HEK293 (cell line): ENCODE data around the gene CLEC2D.
"Not testable (repeated sequence)": the region's sequence is repeated elsewhere in the genome, so short reads cannot be mapped to it uniquely, and the experiment has no call there.

ENCODE experiments used
- CTCF ChIA-PET: fragments of 350-600 bp; formaldehyde crosslinking; extraction: SDS; loops from one replicate; lab custom pipeline; 2021; ENCODE audit warnings: antibody characterized with exemption; lab: Yijun Ruan, JAX
- POLR2A ChIA-PET: fragments of 300-600 bp; formaldehyde crosslinking; extraction: SDS; loops from one replicate; lab custom pipeline; 2020; ENCODE audit warnings: antibody characterized with exemption, inconsistent platforms; lab: Yijun Ruan, JAX
- H3K27ac ChIP-seq: fragments of 200-500 bp; sonication (Bioruptor generic); 2 replicates; pipeline ENCODE4 v1.5.1; 2014; ENCODE audit warnings: low read depth, low read length, control low read depth, inconsistent platforms; ENCODE audit errors: extremely low read depth
- H3K36me3 ChIP-seq, 2 experiments: fragments of 200-500 bp in 1 of 2; sonication (Bioruptor generic) in 1 of 2; 1 replicate in 1 of 2; 2 replicates in 1 of 2; pipeline ENCODE4 v1.5.1; 2014 to 2017; ENCODE audit warnings: inconsistent platforms in 2 of 2, low read length in 2 of 2; ENCODE audit not compliant: control insufficient read depth in 2 of 2, insufficient read depth in 1 of 2
- H3K4me1 ChIP-seq: fragments of 200-500 bp; sonication (Bioruptor generic); 2 replicates; pipeline ENCODE4 v1.5.1; 2014; ENCODE audit warnings: mild to moderate bottlenecking, low read length, inconsistent platforms; ENCODE audit not compliant: control insufficient read depth, insufficient read depth
- H3K4me3 ChIP-seq: 2 replicates; pipeline ENCODE4 v1.5.1; 2011; ENCODE audit warnings: low read depth, mild to moderate bottlenecking, control low read depth, low read length, moderate library complexity
- H3K9me3 ChIP-seq: fragments of 200-500 bp; sonication (Bioruptor generic); 2 replicates; pipeline ENCODE4 v1.5.1; 2014; ENCODE audit warnings: low read depth, low read length, inconsistent platforms; ENCODE audit not compliant: control insufficient read depth, insufficient read depth
- FEZF1 ChIP-seq: fragments of 450-650 bp; formaldehyde crosslinking; IDR thresholded peaks from 2 replicates; pipeline ENCODE4 v1.5.1; 2016; ENCODE audit warnings: missing biosample characterization, missing genetic modification characterization
- KLF8 ChIP-seq: fragments of 450-650 bp; formaldehyde crosslinking; IDR thresholded peaks from 2 replicates; pipeline ENCODE4 v1.5.1; 2016; ENCODE audit warnings: missing biosample characterization, missing genetic modification characterization
- PATZ1 ChIP-seq: fragments of 450-650 bp; formaldehyde crosslinking; IDR thresholded peaks from 2 replicates; pipeline ENCODE4 v1.5.1; 2016; ENCODE audit warnings: missing biosample characterization, missing genetic modification characterization
- ZNF37A ChIP-seq: fragments of 450-650 bp; IDR thresholded peaks from 2 replicates; pipeline ENCODE4 v1.5.1; 2018; ENCODE audit warnings: missing biosample characterization, missing genetic modification characterization
- ZNF629 ChIP-seq: fragments of 450-650 bp; formaldehyde crosslinking; IDR thresholded peaks from 2 replicates; pipeline ENCODE4 v1.5.1; 2017; ENCODE audit warnings: missing biosample characterization, missing genetic modification characterization
- ZNF658 ChIP-seq: fragments of 450-650 bp; formaldehyde crosslinking; IDR thresholded peaks from 2 replicates; pipeline ENCODE4; 2016; ENCODE audit warnings: missing biosample characterization, missing genetic modification characterization
- ZNF670 ChIP-seq: fragments of 450-650 bp; formaldehyde crosslinking; IDR thresholded peaks from 2 replicates; pipeline ENCODE4 v1.5.1; 2016; ENCODE audit warnings: missing biosample characterization, missing genetic modification characterization, low read depth
- ZNF677 ChIP-seq: fragments of 450-650 bp; IDR thresholded peaks from 2 replicates; pipeline ENCODE4 v1.5.0; 2018; ENCODE audit warnings: missing biosample characterization, mild to moderate bottlenecking, missing genetic modification characterization, moderate library complexity
- ZNF701 ChIP-seq: fragments of 450-650 bp; formaldehyde crosslinking; IDR thresholded peaks from 2 replicates; pipeline ENCODE4 v1.5.1; 2016; ENCODE audit warnings: missing biosample characterization, missing genetic modification characterization
- TF ChIP-seq, protein P1 (sequence below): fragments of 450-650 bp; formaldehyde crosslinking; IDR thresholded peaks from 2 replicates; pipeline ENCODE4 v1.5.1; 2016; ENCODE audit warnings: missing biosample characterization, missing genetic modification characterization
- TF ChIP-seq, protein P2 (sequence below): fragments of 450-650 bp; formaldehyde crosslinking; IDR thresholded peaks from 2 replicates; pipeline ENCODE4 v1.5.0; 2017; ENCODE audit warnings: missing biosample characterization, missing genetic modification characterization, borderline replicate concordance

Gene CLEC2D

DNA sequence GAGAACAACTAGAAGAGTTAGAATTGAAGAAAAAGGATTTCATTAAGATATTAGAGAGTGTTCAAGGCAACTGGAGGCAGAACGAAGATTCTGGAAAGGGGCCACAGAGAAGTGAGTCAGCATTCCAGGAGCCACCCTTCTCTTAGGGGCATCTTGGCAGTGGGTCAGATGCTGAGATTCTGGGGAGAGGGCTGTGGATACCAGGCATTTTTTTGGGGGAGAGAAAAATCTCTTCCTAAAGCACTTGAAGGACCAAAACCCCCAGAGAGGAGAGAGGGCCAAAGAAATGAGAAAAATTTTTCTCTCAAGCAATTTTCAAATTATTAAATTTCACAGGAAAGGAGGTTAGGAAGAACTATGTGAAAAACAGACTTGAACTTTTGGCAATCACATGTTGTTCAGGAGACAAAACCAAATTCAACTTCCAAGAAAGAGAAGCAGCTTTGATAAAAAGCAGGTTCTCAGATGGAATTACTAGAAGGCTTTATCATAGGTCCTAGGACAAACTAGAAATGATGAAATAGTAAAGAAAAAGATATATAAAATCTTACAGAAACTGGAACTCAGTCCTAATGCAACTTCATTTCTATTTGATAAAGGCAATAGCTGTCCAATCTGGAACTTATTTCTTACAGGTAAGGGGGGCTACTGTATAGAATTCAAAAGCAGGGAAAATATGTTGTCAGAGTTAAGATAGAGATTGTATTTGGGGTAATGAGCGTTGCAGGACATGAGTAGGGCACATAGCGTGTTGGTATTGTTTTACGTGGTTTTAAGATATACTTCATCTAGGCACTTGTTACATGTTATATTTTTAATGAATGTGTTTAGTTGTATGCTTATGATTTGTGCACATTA lies 1.1 kb upstream of the CLEC2D start:
- ChIA-PET POLR2A (interaction anchor here (0.8 kb wide), 1 partner anchor 20 kb away, joined by 3 read pairs; no protein-coding TSS in a partner anchor), CTCF (interaction anchor here (1.7 kb wide), 1 partner anchor 40 kb away, joined by 4 read pairs; no protein-coding TSS in a partner anchor)
- peaks cover 2% of the 10 kb centered on the region; the same call in 1 of the 2 replicates for H3K4me1 ChIP-seq
- H3K36me3 ChIP-seq = peaks cover 3 to 15% of the 10 kb centered on the region in 2 experiments; a peak in 2 of 3 replicates
- TF ChIP-seq ZNF37A (no peak), FEZF1 (no peak), ZNF670 (no peak), KLF8 (tag by site-specific recombination) (no peak)
- H3K9me3 ChIP-seq = no peaks in the 10 kb centered on the region
- H3K4me3 ChIP-seq = no peak overlapping the region
- H3K27ac ChIP-seq = no peak overlapping the region

- ChIA-PET POLR2A (interaction anchor here (0.8 kb wide), 1 partner anchor 21 kb away, joined by 3 read pairs; no protein-coding TSS in a partner anchor), CTCF (interaction anchor here (0.7 to 1.7 kb wide), 4 partner anchors 34 to 405 kb away, joined by 3 to 7 read pairs (median 4); no protein-coding TSS in a partner anchor)
- H3K4me1 ChIP-seq = peaks cover 5% of the 10 kb centered on the region; the same call in 1 of the 2 replicates
- no peak overlapping the region for H3K4me3 ChIP-seq
- TF ChIP-seq ZNF629 (tag by site-specific recombination) (no peak), ZNF658 (tag by site-specific recombination) (no peak), ZNF701 (tag by site-specific recombination) (no peak), PATZ1 (tag by site-specific recombination) (no peak)
- TF ChIP-seq, protein P1, sequence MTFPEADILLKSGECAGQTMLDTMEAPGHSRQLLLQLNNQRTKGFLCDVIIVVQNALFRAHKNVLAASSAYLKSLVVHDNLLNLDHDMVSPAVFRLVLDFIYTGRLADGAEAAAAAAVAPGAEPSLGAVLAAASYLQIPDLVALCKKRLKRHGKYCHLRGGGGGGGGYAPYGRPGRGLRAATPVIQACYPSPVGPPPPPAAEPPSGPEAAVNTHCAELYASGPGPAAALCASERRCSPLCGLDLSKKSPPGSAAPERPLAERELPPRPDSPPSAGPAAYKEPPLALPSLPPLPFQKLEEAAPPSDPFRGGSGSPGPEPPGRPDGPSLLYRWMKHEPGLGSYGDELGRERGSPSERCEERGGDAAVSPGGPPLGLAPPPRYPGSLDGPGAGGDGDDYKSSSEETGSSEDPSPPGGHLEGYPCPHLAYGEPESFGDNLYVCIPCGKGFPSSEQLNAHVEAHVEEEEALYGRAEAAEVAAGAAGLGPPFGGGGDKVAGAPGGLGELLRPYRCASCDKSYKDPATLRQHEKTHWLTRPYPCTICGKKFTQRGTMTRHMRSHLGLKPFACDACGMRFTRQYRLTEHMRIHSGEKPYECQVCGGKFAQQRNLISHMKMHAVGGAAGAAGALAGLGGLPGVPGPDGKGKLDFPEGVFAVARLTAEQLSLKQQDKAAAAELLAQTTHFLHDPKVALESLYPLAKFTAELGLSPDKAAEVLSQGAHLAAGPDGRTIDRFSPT (tag by site-specific recombination) = no peak
- TF ChIP-seq, protein P2, sequence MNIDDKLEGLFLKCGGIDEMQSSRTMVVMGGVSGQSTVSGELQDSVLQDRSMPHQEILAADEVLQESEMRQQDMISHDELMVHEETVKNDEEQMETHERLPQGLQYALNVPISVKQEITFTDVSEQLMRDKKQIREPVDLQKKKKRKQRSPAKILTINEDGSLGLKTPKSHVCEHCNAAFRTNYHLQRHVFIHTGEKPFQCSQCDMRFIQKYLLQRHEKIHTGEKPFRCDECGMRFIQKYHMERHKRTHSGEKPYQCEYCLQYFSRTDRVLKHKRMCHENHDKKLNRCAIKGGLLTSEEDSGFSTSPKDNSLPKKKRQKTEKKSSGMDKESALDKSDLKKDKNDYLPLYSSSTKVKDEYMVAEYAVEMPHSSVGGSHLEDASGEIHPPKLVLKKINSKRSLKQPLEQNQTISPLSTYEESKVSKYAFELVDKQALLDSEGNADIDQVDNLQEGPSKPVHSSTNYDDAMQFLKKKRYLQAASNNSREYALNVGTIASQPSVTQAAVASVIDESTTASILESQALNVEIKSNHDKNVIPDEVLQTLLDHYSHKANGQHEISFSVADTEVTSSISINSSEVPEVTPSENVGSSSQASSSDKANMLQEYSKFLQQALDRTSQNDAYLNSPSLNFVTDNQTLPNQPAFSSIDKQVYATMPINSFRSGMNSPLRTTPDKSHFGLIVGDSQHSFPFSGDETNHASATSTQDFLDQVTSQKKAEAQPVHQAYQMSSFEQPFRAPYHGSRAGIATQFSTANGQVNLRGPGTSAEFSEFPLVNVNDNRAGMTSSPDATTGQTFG (tag by site-specific recombination) = no peak
- peaks cover 3 to 16% of the 10 kb centered on the region in 2 experiments; a peak in 2 of 3 replicates for H3K36me3 ChIP-seq
- no peaks in the 10 kb centered on the region for H3K9me3 ChIP-seq
- no peak overlapping the region for H3K27ac ChIP-seq
These were observed 540 bp upstream of the CLEC2D start for GRCh38 chr12:9669019-9669326.

DNA sequence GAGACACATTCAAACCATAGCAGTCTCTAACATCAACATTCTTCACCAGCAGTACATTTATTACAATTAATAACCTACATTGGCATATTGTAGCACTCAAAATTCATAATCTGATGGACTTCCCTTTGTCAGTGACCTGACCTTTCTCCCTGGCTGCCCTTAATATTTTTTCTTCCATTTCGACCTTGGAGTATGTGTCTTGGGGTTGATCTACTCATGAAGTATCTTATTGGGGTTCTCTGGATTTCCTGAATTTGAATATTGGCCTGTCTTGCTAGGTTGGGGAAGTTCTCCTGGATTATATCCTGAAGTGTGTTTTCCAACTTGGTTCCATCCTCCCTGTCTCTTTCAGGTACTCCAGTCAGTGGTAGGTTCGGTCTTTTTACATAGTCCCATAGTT lies 2.8 kb downstream of the CLEC2D start:
- H3K27ac ChIP-seq, CTCF ChIA-PET, H3K4me3 ChIP-seq, H3K4me1 ChIP-seq, H3K36me3 ChIP-seq, H3K9me3 ChIP-seq, POLR2A ChIA-PET: not testable (repeated sequence)
- TF ChIP-seq ZNF677 = peak; percentile 83
